Brain microvascular endothelial cell (primary cell): ENCODE data around the gene IGFBP7.

ENCODE experiments used
- DNase-seq: peaks from one replicate; pipeline ENCODE4 v3.0.0-alpha.2; 2020
- H3K27ac ChIP-seq: fragments of 250-450 bp; sonication (Bioruptor Pico); 2 replicates; pipeline ENCODE4 v1.5.1; 2020; ENCODE audit warnings: mild to moderate bottlenecking, moderate library complexity
- H3K27me3 ChIP-seq: fragments of 250-450 bp; sonication (Bioruptor Pico); replicated peaks from 2 replicates; pipeline ENCODE4 v1.5.1; 2020; ENCODE audit warnings: mild to moderate bottlenecking
- H3K36me3 ChIP-seq: fragments of 250-450 bp; sonication (Bioruptor Pico); replicated peaks from 2 replicates; pipeline ENCODE4 v1.5.1; 2020; ENCODE audit warnings: mild to moderate bottlenecking
- H3K4me3 ChIP-seq: 2 replicates; pipeline ENCODE4 v1.5.1; 2011; ENCODE audit warnings: low read depth, mild to moderate bottlenecking, control low read depth, low read length, moderate library complexity
- CTCF ChIP-seq: IDR thresholded peaks from 2 replicates; pipeline ENCODE4 v1.5.1; 2011; ENCODE audit warnings: low read depth, mild to moderate bottlenecking, moderate library complexity, low read length, control low read depth, inconsistent platforms; ENCODE audit errors: missing control alignments
- in situ Hi-C: cut with HindIII; loops from 2 replicates; pipeline ENCODE4 v1.10.0; 2017; ENCODE audit warnings: low sequenced_read_pairs, low pct_ligation_motif_present

The IGFBP7 gene

DNA sequence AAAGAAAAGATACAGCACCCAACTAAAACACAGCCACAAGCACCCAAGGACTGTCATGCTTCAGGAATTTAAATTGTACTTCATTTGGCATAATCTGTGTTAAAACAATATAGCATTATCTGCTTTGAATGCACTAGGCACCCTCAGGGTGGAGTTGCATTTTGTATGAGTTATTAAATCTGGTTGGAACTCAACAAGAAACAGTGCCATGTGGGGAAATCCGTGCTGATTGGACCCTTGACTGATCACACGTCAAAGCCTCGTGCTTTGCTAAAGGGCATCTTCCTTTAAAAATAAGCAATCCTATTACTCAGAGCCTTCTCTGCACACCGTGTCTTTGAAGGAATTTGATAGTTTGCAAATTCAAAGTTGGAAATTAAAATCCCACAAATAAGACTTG, 35.4 kb downstream of the IGFBP7 start:
- in situ Hi-C loops, result no loop called here
- no peak for DNase-seq
- H3K27ac ChIP-seq, result peak overlapping the region; percentile 41
- H3K4me3 ChIP-seq, result no peak overlapping the region
- no peaks in the 10 kb centered on the region for H3K27me3 ChIP-seq
- peaks cover 26% of the 10 kb centered on the region for H3K36me3 ChIP-seq
- no peak for TF ChIP-seq CTCF

DNA sequence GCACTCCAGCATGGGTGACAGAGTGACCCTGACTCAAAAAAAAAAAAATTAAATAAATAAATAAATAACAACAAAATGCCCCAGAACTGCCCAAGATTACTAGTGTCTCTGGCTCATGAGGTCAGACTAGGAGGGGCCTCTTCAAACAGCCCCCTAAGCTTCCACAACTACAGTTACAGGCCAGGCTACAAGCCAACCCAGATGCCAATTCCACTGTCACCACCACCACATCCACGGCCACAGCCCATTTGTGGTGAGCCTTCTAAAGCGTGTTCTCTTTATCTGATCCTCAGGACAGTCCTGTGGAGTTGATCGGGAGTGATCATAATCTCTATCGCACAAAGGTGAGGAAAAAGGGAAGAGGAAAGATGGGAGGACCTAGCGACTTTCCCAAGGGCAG, 36.6 kb downstream of the IGFBP7 start:
- Histone ChIP-seq H3K27me3 (no peaks in the 10 kb centered on the region), H3K36me3 (peaks cover 34% of the 10 kb centered on the region), H3K4me3 (no peak overlapping the region), H3K27ac (no peak overlapping the region)
- TF ChIP-seq CTCF, result no peak
- DNase-seq, result no peak
- in situ Hi-C loops, result no loop called here

- in situ Hi-C loops, result no loop called here
- peak overlapping the region; percentile 9 for H3K27ac ChIP-seq
These were observed 38.9 kb downstream of the IGFBP7 start for GRCh38 chr4:57071326-57071725.

GRCh38 chr4:57070461-57070860, 39.7 kb downstream of the IGFBP7 start:
- TF ChIP-seq CTCF, result no peak
- in situ Hi-C loops, result no loop called here
- Histone ChIP-seq H3K27ac (peak overlapping the region; percentile 2), H3K4me3 (no peak overlapping the region), H3K27me3 (no peaks in the 10 kb centered on the region), H3K36me3 (peaks cover 31% of the 10 kb centered on the region)
- no peak for DNase-seq

More at GRCh38 chr4:57071326-57071725, 38.9 kb downstream of the IGFBP7 start:
- no peak overlapping the region for H3K4me3 ChIP-seq
- no peak for TF ChIP-seq CTCF
- peak; percentile 65 for DNase-seq
- H3K36me3 ChIP-seq, result peaks cover 31% of the 10 kb centered on the region
- H3K27me3 ChIP-seq, result no peaks in the 10 kb centered on the region

DNA sequence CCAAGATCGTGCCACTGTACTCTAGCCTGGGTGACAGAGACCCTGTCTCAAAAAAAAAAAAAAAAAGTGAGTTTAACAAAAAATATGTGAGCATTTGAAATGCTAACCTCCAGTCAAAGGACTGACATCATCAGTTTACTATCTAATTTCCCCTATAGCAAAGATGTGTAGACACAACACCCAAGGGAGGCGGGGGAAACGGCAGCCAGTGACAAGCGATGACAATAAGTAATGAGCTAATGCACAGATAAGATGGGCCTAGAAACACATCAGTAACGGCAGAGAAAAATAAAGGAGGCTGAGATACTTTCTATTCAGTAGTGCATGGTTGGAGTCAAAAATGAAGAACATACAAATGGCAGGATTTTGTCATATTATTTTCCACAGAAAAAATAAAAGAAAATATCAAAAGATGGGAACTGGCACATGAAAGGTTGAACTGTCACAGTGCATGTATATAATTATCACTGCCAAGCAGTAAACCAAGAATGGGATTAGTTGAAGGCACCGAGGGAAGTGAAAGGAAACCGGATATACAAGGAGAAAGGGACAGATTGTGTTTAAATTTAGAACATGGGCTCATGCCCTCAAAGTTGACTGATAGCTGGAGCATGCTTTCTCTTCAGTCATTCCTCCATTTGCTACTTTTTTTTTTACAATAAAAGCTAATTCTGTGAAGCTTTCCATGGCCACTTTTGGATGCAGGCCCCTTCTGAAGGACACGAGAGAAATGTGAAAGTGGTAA, 41.8 kb downstream of the IGFBP7 start:
- no peak overlapping the region for H3K4me3 ChIP-seq
- no peak for DNase-seq
- TF ChIP-seq CTCF, result no peak
- H3K36me3 ChIP-seq, result peaks cover 31% of the 10 kb centered on the region
- H3K27me3 ChIP-seq, result no peaks in the 10 kb centered on the region
- peak overlapping the region; percentile 53 for H3K27ac ChIP-seq
- in situ Hi-C loops, result no loop called here
